Vagina (tissue), 2 donors: ENCODE results near the gene LMO7.

Source experiments
- POLR2A ChIP-seq, 2 donors: fragments of 450-650 bp; IDR thresholded peaks; one replicate each; pipeline ENCODE4 v1.6.1; 2017; ENCODE audit warnings: antibody characterized with exemption in 2 of 2, mild to moderate bottlenecking in 2 of 2, moderate library complexity in 2 of 2
- TF ChIP-seq, protein P1 (sequence below), 3 experiments: fragments of 450-650 bp in 2 of 3; fragments of 200-600 bp in 1 of 3; sonication (generic) in 1 of 3; IDR thresholded peaks; one replicate each; pipeline ENCODE4 v1.5.1; 2017 to 2019; ENCODE audit warnings: antibody characterized with exemption in 3 of 3, mild to moderate bottlenecking in 2 of 3, moderate library complexity in 2 of 3

DNA sequence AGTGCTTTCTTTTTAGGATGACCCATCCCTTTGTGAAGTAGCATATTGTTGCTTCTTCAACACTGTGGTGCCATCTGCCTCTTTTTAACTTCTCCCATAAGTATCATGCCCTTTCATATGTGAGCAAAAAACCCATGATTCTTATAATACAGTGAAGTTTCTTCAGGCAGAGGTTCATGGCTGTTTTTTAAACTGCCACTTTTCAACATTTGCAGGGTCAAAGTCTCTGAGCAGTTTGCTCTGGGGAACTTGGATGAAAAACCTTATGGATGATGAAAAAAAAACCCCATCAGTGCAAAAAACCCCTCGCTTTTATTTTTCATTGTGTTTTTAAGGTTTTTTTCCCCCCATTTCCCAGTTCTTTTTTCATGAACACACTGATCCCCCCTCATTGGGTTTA, 158.5 kb downstream of the LMO7 start:
- TF ChIP-seq POLR2A (IDR thresholded peaks at IDR 0.05): no peak
- TF ChIP-seq, protein P1, sequence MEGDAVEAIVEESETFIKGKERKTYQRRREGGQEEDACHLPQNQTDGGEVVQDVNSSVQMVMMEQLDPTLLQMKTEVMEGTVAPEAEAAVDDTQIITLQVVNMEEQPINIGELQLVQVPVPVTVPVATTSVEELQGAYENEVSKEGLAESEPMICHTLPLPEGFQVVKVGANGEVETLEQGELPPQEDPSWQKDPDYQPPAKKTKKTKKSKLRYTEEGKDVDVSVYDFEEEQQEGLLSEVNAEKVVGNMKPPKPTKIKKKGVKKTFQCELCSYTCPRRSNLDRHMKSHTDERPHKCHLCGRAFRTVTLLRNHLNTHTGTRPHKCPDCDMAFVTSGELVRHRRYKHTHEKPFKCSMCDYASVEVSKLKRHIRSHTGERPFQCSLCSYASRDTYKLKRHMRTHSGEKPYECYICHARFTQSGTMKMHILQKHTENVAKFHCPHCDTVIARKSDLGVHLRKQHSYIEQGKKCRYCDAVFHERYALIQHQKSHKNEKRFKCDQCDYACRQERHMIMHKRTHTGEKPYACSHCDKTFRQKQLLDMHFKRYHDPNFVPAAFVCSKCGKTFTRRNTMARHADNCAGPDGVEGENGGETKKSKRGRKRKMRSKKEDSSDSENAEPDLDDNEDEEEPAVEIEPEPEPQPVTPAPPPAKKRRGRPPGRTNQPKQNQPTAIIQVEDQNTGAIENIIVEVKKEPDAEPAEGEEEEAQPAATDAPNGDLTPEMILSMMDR (IDR thresholded peaks at IDR 0.05): no peak
